GM06990 (cell line): ENCODE measurements around the gene NOL6.

ENCODE experiments used
- DNase-seq: peaks from one replicate; pipeline ENCODE4 v3.0.0-alpha.2; 2011; ENCODE audit not compliant: insufficient read length; ENCODE audit errors: extremely low read depth
- H3K27me3 ChIP-seq: replicated peaks from 2 replicates; pipeline ENCODE4 v1.6.0; 2011; ENCODE audit warnings: low read length; ENCODE audit not compliant: control insufficient read depth, insufficient read depth
- H3K36me3 ChIP-seq: 2 replicates; pipeline ENCODE4 v1.5.1; 2011; ENCODE audit warnings: low read length; ENCODE audit not compliant: control insufficient read depth, insufficient read depth
- H3K4me3 ChIP-seq: replicated peaks from 2 replicates; pipeline ENCODE4 v1.5.1; 2011; ENCODE audit warnings: low read depth, mild to moderate bottlenecking, control low read depth, low read length
- TF ChIP-seq, protein P1 (sequence below): IDR thresholded peaks from 2 replicates; pipeline ENCODE4 v1.5.1; 2011; ENCODE audit warnings: low read length, control low read depth, mild to moderate bottlenecking, inconsistent platforms; ENCODE audit not compliant: insufficient read depth, poor library complexity, severe bottlenecking

NOL6 gene

DNA sequence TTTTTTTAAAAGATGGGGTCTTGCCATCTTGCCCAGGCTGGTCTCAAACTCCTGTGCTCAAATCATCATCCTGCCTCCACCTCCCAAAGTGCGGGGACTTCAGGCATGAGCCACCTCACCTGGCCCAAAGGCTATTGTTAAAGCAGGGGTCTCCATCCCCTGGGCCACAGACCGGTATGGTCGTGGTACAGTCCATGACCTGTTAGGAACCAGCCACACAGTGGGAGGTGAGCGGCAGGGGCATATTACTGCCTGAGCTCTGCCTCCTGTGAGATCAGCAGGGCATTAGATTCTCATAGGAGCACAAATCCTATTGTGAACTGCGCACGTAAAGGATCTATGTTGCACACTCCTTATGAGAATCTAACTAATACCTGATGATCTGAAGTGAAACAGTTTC is 7.3 kb upstream of the NOL6 start:
- TF ChIP-seq, protein P1, sequence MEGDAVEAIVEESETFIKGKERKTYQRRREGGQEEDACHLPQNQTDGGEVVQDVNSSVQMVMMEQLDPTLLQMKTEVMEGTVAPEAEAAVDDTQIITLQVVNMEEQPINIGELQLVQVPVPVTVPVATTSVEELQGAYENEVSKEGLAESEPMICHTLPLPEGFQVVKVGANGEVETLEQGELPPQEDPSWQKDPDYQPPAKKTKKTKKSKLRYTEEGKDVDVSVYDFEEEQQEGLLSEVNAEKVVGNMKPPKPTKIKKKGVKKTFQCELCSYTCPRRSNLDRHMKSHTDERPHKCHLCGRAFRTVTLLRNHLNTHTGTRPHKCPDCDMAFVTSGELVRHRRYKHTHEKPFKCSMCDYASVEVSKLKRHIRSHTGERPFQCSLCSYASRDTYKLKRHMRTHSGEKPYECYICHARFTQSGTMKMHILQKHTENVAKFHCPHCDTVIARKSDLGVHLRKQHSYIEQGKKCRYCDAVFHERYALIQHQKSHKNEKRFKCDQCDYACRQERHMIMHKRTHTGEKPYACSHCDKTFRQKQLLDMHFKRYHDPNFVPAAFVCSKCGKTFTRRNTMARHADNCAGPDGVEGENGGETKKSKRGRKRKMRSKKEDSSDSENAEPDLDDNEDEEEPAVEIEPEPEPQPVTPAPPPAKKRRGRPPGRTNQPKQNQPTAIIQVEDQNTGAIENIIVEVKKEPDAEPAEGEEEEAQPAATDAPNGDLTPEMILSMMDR = no peak
- Histone ChIP-seq H3K36me3 (no peaks in the 10 kb centered on the region), H3K4me3 (no peak overlapping the region), H3K27me3 (no peaks in the 10 kb centered on the region)
- DNase-seq = no peak

DNA sequence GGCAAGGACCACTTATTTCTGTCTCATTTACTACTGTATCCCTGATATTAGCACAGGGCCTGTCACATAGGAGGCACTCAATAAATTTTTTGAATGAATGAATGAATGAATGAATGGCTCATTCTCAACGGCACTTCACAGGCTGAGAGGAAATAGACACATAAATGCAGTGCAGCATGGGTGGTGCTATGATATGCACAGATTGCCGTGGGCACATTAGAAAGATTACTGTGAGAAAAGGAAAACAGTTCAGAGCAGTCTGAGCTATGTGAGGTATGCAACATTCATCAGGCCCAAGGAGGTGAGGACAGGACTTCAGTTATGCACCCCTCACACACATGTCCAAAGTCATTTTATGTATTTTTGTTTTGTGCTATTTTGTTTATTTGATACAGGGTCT is 6.4 kb upstream of the NOL6 start:
- Histone ChIP-seq H3K36me3 (no peaks in the 10 kb centered on the region), H3K4me3 (no peak overlapping the region), H3K27me3 (no peaks in the 10 kb centered on the region)
- TF ChIP-seq, protein P1 = no peak
- DNase-seq = no peak

DNA sequence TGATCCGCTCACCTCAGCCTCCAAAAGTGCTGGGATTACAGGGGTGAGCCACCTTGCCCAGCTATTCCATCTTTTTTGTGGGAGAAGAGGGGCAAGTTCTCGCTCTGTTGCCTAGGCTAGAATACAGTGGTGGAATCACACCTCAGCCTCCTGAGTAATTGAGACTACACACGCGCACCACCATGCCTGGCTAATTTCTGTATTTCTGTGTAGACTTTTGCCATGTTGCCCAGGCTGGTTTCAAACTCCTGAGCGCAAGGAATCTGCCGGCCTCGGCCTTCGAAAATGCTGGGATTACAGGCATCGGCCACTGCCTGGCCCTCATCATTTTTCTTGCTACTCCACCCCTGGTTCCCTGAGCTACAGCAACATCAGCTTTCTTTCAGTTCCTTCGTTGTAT is 2.8 kb upstream of the NOL6 start:
- TF ChIP-seq, protein P1 = no peak
- Histone ChIP-seq H3K36me3 (peaks cover 4% of the 10 kb centered on the region), H3K4me3 (no peak overlapping the region), H3K27me3 (no peaks in the 10 kb centered on the region)
- DNase-seq = no peak

DNA sequence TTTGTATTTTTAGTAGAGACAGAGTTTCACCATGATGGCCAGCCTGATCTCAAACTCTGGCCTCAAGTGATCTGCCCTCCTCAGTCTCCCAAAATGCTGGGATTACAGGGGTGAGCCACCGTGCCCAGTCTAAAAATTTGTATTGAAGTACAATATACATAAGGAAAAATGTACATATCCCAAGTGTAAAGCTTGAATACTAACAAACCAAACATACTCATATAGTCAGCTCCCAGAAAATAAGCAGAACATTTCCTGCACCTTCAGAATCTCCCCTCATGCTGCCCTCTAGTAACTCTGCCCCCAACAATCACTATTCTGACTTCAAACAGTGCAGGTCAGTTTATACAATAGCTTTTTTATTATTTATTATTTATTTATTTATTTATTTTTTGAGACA is 1.6 kb upstream of the NOL6 start:
- H3K4me3 ChIP-seq = no peak overlapping the region
- TF ChIP-seq, protein P1 = no peak
- DNase-seq = no peak
- H3K36me3 ChIP-seq = peaks cover 6% of the 10 kb centered on the region
- H3K27me3 ChIP-seq = no peaks in the 10 kb centered on the region

DNA sequence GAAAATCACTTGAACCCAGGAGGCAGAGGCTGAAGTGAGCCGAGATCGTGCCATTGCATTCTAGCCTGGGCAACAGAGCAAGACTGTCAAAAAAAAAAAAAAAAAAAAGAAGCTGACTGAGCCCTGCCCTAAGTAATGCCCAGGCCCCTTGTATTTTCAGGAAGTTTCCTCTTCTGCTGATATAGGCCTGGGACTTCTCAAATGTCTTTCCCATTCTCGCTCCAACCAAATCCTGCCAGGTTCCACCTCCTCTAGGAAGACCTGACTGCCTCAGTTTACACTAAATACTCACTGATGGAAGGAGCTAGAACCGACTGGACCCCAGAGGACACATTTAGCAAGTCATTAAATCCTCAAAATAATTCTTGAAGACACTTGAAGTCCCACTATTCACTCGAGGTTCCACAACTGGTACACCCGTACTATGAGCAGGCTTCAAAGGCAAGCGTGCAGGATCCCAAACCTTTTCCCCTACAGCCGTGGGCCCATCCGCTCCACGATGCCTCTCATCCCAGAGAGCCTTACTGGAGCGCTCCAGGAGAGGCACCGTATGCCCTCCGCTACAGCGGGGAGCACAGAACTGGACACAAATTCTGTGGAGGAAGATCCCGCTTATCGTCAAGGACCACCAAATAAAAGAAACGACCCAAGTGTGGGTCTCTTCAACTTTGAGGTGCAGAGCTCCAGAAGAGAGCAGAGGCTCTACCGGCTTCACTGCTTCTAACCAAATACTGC is 676 bp downstream of the NOL6 start:
- H3K27me3 ChIP-seq = no peaks in the 10 kb centered on the region
- peak overlapping the region; percentile 86 for H3K4me3 ChIP-seq
- no peak for DNase-seq
- peaks cover 23% of the 10 kb centered on the region for H3K36me3 ChIP-seq
- TF ChIP-seq, protein P1 = no peak
